H1 (cell line): Measurements from ENCODE around the gene ZNF202. TPM values are rescaled to one million over a fixed set of nuclear protein-coding genes. Genes with fewer than 3 reads are reported as not detected.

Experiments
- CTCF ChIA-PET: fragments of 300-600 bp; sonication (Branson Sonifier 250); formaldehyde crosslinking; loops from one replicate; lab custom pipeline; 2021; ENCODE audit not compliant: partially characterized antibody; lab: Charles Lee
- POLR2A ChIA-PET: fragments of 300-600 bp; sonication (Branson Sonifier 250); formaldehyde crosslinking; loops from one replicate; lab custom pipeline; 2021; ENCODE audit warnings: inconsistent platforms; ENCODE audit not compliant: partially characterized antibody; lab: Charles Lee
- DNase-seq, 2 experiments: peaks; one replicate each; pipeline versions ENCODE4 v3.0.0 to v3.0.0-alpha.2; 2010 to 2022; ENCODE audit warnings: low spot score in 2 of 2, low read depth in 1 of 2, mixed read lengths in 1 of 2
- FAIRE-seq: peaks from 2 replicates; lab custom pipeline; 2011; peaks lifted over from hg19 to GRCh38; lab: Jason Lieb, UNC
- H2AFZ ChIP-seq: 2 replicates; pipeline ENCODE4 v1.8.1; 2012; ENCODE audit warnings: low read length, inconsistent platforms
- H2AK5ac ChIP-seq: 2 replicates; pipeline ENCODE4 v1.6.1; 2013; ENCODE audit warnings: low read depth, low read length
- H2BK120ac ChIP-seq: replicated peaks from 2 replicates; pipeline ENCODE3; 2013; ENCODE audit warnings: low read depth, low read length, inconsistent platforms
- H2BK12ac ChIP-seq: 2 replicates; pipeline ENCODE4 v1.6.1; 2013; ENCODE audit warnings: low read depth, low read length
- H2BK15ac ChIP-seq: 2 replicates; pipeline ENCODE4 v1.6.1; 2013; ENCODE audit warnings: low read length
- H2BK20ac ChIP-seq: 2 replicates; pipeline ENCODE4 v1.6.1; 2013; ENCODE audit warnings: low read length
- H2BK5ac ChIP-seq: 2 replicates; pipeline ENCODE4 v1.6.1; 2013; ENCODE audit warnings: low read depth, low read length
- H3K14ac ChIP-seq: 2 replicates; pipeline ENCODE4 v1.6.1; 2013; ENCODE audit warnings: inconsistent platforms; ENCODE audit not compliant: insufficient read length
- H3K18ac ChIP-seq: 2 replicates; pipeline ENCODE4 v1.6.1; 2013; ENCODE audit warnings: low read length; ENCODE audit errors: extremely low read depth
- H3K23ac ChIP-seq: 2 replicates; pipeline ENCODE4 v1.6.1; 2013; ENCODE audit warnings: inconsistent platforms; ENCODE audit not compliant: insufficient read length
- H3K23me2 ChIP-seq: 2 replicates; pipeline ENCODE4 v1.6.1; 2013; ENCODE audit warnings: low read depth, low read length
- H3K27ac ChIP-seq: 2 replicates; pipeline ENCODE4 v1.6.1; 2011; ENCODE audit warnings: low read depth, low read length, inconsistent platforms
- H3K27me3 ChIP-seq, 4 experiments: replicated peaks in 1 of 4; 1 replicate in 1 of 4; 2 replicates in 3 of 4; pipeline versions ENCODE4 v1.6.1 to v1.8.1; 2011 to 2013; ENCODE audit warnings: low read length in 3 of 4, mild to moderate bottlenecking in 3 of 4, inconsistent platforms in 2 of 4, mixed read lengths in 2 of 4, moderate library complexity in 1 of 4; ENCODE audit not compliant: control insufficient read depth in 3 of 4, insufficient read depth in 3 of 4; ENCODE audit errors: extremely low read depth in 1 of 4
- H3K36me3 ChIP-seq, 4 experiments: 2 replicates each; pipeline versions ENCODE4 v1.6.1 to v1.8.1; 2011 to 2013; ENCODE audit warnings: mild to moderate bottlenecking in 4 of 4, low read length in 3 of 4, moderate library complexity in 2 of 4, control low read depth in 1 of 4, inconsistent platforms in 1 of 4; ENCODE audit not compliant: insufficient read depth in 4 of 4, control insufficient read depth in 2 of 4
- H3K4ac ChIP-seq: replicated peaks from 2 replicates; pipeline ENCODE3; 2013; ENCODE audit warnings: low read length, low read depth, mixed read lengths, inconsistent platforms; ENCODE audit not compliant: insufficient read length
- H3K4me1 ChIP-seq, 4 experiments: replicated peaks in 1 of 4; 1 replicate in 1 of 4; 2 replicates in 3 of 4; pipeline versions ENCODE4 v1.6.1 to v1.8.1; 2011 to 2013; ENCODE audit warnings: low read length in 3 of 4, inconsistent platforms in 2 of 4, mixed read lengths in 1 of 4; ENCODE audit not compliant: insufficient read depth in 4 of 4, control insufficient read depth in 3 of 4
- H3K4me2 ChIP-seq, 2 experiments: 2 replicates each; pipeline versions ENCODE4 v1.6.1 to v1.8.1; 2011 to 2013; ENCODE audit warnings: low read depth in 2 of 2, low read length in 2 of 2, control low read depth in 1 of 2, inconsistent platforms in 1 of 2, mild to moderate bottlenecking in 1 of 2; ENCODE audit not compliant: insufficient read depth in 1 of 2
- H3K4me3 ChIP-seq, 4 experiments: fragments of 200-600, 300-600 bp in 1 of 4; sonication (generic), shearing (Covaris generic), sonication (Bioruptor Twin) in 1 of 4; 2 replicates each; pipeline versions ENCODE4 v1.5.1 to v1.8.1; 2011 to 2016; ENCODE audit warnings: low read length in 4 of 4, low read depth in 3 of 4, control low read depth in 2 of 4, inconsistent platforms in 2 of 4, mild to moderate bottlenecking in 2 of 4, mixed read lengths in 1 of 4, moderate library complexity in 1 of 4; ENCODE audit not compliant: insufficient read depth in 2 of 4; ENCODE audit errors: extremely low read depth in 1 of 4
- H3K56ac ChIP-seq: replicated peaks from 2 replicates; pipeline ENCODE3; 2013; ENCODE audit warnings: low read depth, mild to moderate bottlenecking, mixed read lengths, low read length, inconsistent platforms; ENCODE audit not compliant: insufficient read length
- H3K79me1 ChIP-seq: 2 replicates; pipeline ENCODE4 v1.6.1; 2013; ENCODE audit warnings: low read depth, low read length, control low read depth
- H3K79me2 ChIP-seq, 2 experiments: 2 replicates each; pipeline versions ENCODE4 v1.6.1 to v1.8.1; 2012 to 2013; ENCODE audit warnings: low read length in 2 of 2, mild to moderate bottlenecking in 2 of 2, inconsistent platforms in 1 of 2; ENCODE audit not compliant: insufficient read depth in 2 of 2, control insufficient read depth in 1 of 2
- H3K9ac ChIP-seq, 4 experiments: replicated peaks in 1 of 4; 1 replicate in 1 of 4; 2 replicates in 3 of 4; pipeline versions ENCODE4 v1.6.1 to v1.8.1; 2011 to 2013; ENCODE audit warnings: low read depth in 3 of 4, low read length in 3 of 4, control low read depth in 2 of 4, mild to moderate bottlenecking in 2 of 4, moderate library complexity in 2 of 4, inconsistent platforms in 1 of 4; ENCODE audit errors: extremely low read depth in 1 of 4
- H3K9me3 ChIP-seq, 2 experiments: 2 replicates each; pipeline versions ENCODE4 v1.6.1 to v1.8.1; 2012 to 2013; ENCODE audit warnings: mild to moderate bottlenecking in 2 of 2, moderate library complexity in 2 of 2, control low read depth in 1 of 2, inconsistent platforms in 1 of 2, low read depth in 1 of 2, low read length in 1 of 2, mixed read lengths in 1 of 2; ENCODE audit not compliant: insufficient read depth in 2 of 2
- H4K20me1 ChIP-seq, 2 experiments: replicated peaks in 1 of 2; 2 replicates each; pipeline versions ENCODE3 to v1.8.1; 2011 to 2013; ENCODE audit warnings: inconsistent platforms in 2 of 2, low read length in 2 of 2, mild to moderate bottlenecking in 1 of 2; ENCODE audit not compliant: insufficient read depth in 2 of 2, control insufficient read depth in 1 of 2
- H4K5ac ChIP-seq: 2 replicates; pipeline ENCODE4 v1.6.1; 2013; ENCODE audit warnings: low read length, low read depth, mixed read lengths, inconsistent platforms; ENCODE audit not compliant: insufficient read length
- H4K8ac ChIP-seq: 2 replicates; pipeline ENCODE4 v1.8.0; 2013; ENCODE audit warnings: mild to moderate bottlenecking, moderate library complexity, low read length, inconsistent platforms; ENCODE audit not compliant: insufficient read depth; ENCODE audit errors: extremely low read depth
- H4K91ac ChIP-seq: replicated peaks from 2 replicates; pipeline ENCODE3; 2013; ENCODE audit warnings: low read length, mixed read lengths, inconsistent platforms; ENCODE audit not compliant: insufficient read length
- CREB1 ChIP-seq: IDR thresholded peaks from 2 replicates; pipeline ENCODE4 v1.6.1; 2012; ENCODE audit warnings: inconsistent platforms
- GTF2F1 ChIP-seq: IDR thresholded peaks from 2 replicates; pipeline ENCODE4 v1.6.1; 2012; ENCODE audit warnings: low read depth, low read length, improper control_type of control experiment, borderline replicate concordance
- POLR2A ChIP-seq, 2 experiments: IDR thresholded peaks; 1 replicate in 1 of 2; 2 replicates in 1 of 2; pipeline ENCODE4 v1.6.1; 2011; ENCODE audit warnings: low read depth in 2 of 2, low read length in 2 of 2, mild to moderate bottlenecking in 2 of 2; ENCODE audit errors: control extremely low read depth in 1 of 2
- SAP30 ChIP-seq: fragments of 300-600 bp; sonication (generic); IDR thresholded peaks from 2 replicates; pipeline ENCODE4 v1.7.1; 2012; ENCODE audit warnings: low read length, moderate library complexity, mild to moderate bottlenecking, inconsistent platforms; ENCODE audit not compliant: insufficient read depth, insufficient replicate concordance
- SP2 ChIP-seq: IDR thresholded peaks from 2 replicates; pipeline ENCODE4 v1.6.1; 2012; ENCODE audit warnings: mild to moderate bottlenecking, low read length, inconsistent platforms
- SP4 ChIP-seq: IDR thresholded peaks from 2 replicates; pipeline ENCODE4 v1.6.1; 2012; ENCODE audit warnings: low read length, inconsistent platforms
- ZNF274 ChIP-seq: IDR thresholded peaks from 2 replicates; pipeline ENCODE4 v1.7.0; 2012; ENCODE audit warnings: low read length, borderline replicate concordance; ENCODE audit errors: extremely low read depth
- WGBS, 2 experiments: shearing (Covaris generic) in 1 of 2; methylation state at CpG; one replicate each; pipeline versions ENCODE4 v1.1.6 to v1.1.7; 2013 to 2015; ENCODE audit warnings: low lambda C conversion rate in 2 of 2, mixed read lengths in 2 of 2, inconsistent platforms in 1 of 2, low coverage in 1 of 2, missing lambda C conversion rate in 1 of 2; ENCODE audit not compliant: insufficient replicate concordance in 2 of 2, insufficient coverage in 1 of 2, insufficient read length in 1 of 2; ENCODE audit errors: extremely low coverage in 1 of 2, missing lambda C conversion rate in 1 of 2; 5-methylcytosine and 5-hydroxymethylcytosine counted together
- long read RNA-seq, 2 experiments: library from RNA in 1 of 2; library from capped mRNA in 1 of 2; stranded (forward); transcript quantifications; one replicate each; pipeline ENCODE4 v2.0.0, GENCODE V29; 2021; ENCODE audit warnings: inconsistent platforms in 1 of 2
- polyA minus RNA-seq, 3 experiments: library from RNA; depleted of rRNA, polyadenylated mRNA; stranded (reverse); fragments of >200 nt; gene quantifications; 1 replicate in 2 of 3; 2 replicates in 1 of 3; pipeline ENCODE4 v1.2.3, GENCODE V29; 2011
- polyA plus RNA-seq, 7 experiments: library from polyadenylated mRNA; depleted of rRNA in 3 of 7; stranded (reverse) in 5 of 7; unstranded in 2 of 7; fragments of >200 nt in 5 of 7; fragments of 200-250 nt in 2 of 7; gene quantifications; 1 replicate in 5 of 7; 2 replicates in 1 of 7; 4 replicates in 1 of 7; pipeline versions ENCODE4 v1.2.1 to v1.2.3, GENCODE V29; 2011 to 2013; ENCODE audit warnings: missing spikeins in 2 of 7, mixed read lengths in 2 of 7
- total RNA-seq: library from RNA; stranded (reverse); fragmentation: NEBNext Ultra II Directional; extraction: Animal tissue kit (Norgen Biotek cat#: 25700); gene quantifications from 2 replicates; pipeline ENCODE4 v1.2.1, GENCODE V29; 2021

ZNF202 gene
- total RNA-seq = 33.0 and 33.9 TPM in 2 replicates
- 13.2 and 14.1 TPM in 2 replicates for polyA plus RNA-seq (2011; rRNA removed)
- polyA plus RNA-seq (2011; cell fraction: cytosol; rRNA removed) = 18.8 TPM
- 30.6 TPM for polyA plus RNA-seq (2011; cell fraction: nucleus; rRNA removed)
- polyA plus RNA-seq (2012, experiment 1 of 2) = 22.1 to 27.4 TPM (median 26.9 TPM) in 4 replicates
- polyA plus RNA-seq (2012, experiment 2 of 2) = 5.6 TPM
- 19.2 TPM for polyA plus RNA-seq (2013, experiment 1 of 2)
- 17.2 TPM for polyA plus RNA-seq (2013, experiment 2 of 2)
- 25.4 and 30.3 TPM in 2 replicates for polyA minus RNA-seq (2011; rRNA and poly(A)+ RNA removed)
- 16.3 TPM for polyA minus RNA-seq (2011; cell fraction: cytosol; rRNA and poly(A)+ RNA removed)
- 56.3 TPM for polyA minus RNA-seq (2011; cell fraction: nucleus; rRNA and poly(A)+ RNA removed)
- long read RNA-seq, experiment 1, partial matches to known transcripts = 20 of 23 reads
- long read RNA-seq, experiment 1, other reads (novel, unspliced or antisense) = 3 of 23 reads
- long read RNA-seq, experiment 2, partial matches to known transcripts = 2 of 8 reads
- long read RNA-seq, experiment 2, other reads (novel, unspliced or antisense) = 6 of 8 reads

- Histone ChIP-seq H2BK5ac (peak within 1 kb of the TSS; percentile 81; the same call in 1 of the 2 replicates), H3K4me3 (peak within 1 kb of the TSS; percentile 82 to 95 (median 89)), H3K27me3 (no peaks in the 10 kb centered on the region), H3K9me3 (peaks cover 15 to 19% of the 10 kb centered on the region in 2 experiments), H2AK5ac (no peak within 1 kb of the TSS), H3K9ac (peak within 1 kb of the TSS; percentile 63 to 80 (median 76)), H2AFZ (no peak within 1 kb of the TSS), H3K36me3 (peaks cover 10 to 37% (median 31%) of the 10 kb centered on the region in 4 experiments), H3K4ac (peak within 1 kb of the TSS; percentile 2), H3K27ac (peak within 1 kb of the TSS; percentile 56), H3K79me1 (peaks cover 4% of the 10 kb centered on the region; the same call in 1 of the 2 replicates), H3K14ac (no peak within 1 kb of the TSS), H4K8ac (no peak within 1 kb of the TSS; the same call in 1 of the 2 replicates), H2BK15ac (no peak within 1 kb of the TSS), H4K20me1 (peaks cover 0 to 1% of the 10 kb centered on the region in 2 experiments), H3K79me2 (peaks cover 30 to 49% of the 10 kb centered on the region in 2 experiments), H2BK120ac (peak within 1 kb of the TSS; percentile 40), H3K4me2 (peak within 1 kb of the TSS; percentile 76 to 84), H3K23me2 (peaks cover 11% of the 10 kb centered on the region), H4K91ac (peak within 1 kb of the TSS; percentile 57), H3K56ac (peak within 1 kb of the TSS; percentile 71), H2BK20ac (no peak within 1 kb of the TSS), H2BK12ac (no peak within 1 kb of the TSS), H3K23ac (no peak within 1 kb of the TSS), H3K18ac (peak within 1 kb of the TSS; percentile 63), H4K5ac (peak within 1 kb of the TSS; percentile 64), H3K4me1 (peaks cover 2 to 28% (median 14%) of the 10 kb centered on the region in 4 experiments; a peak in 6 of 7 replicates)
- FAIRE-seq = peak; percentile 73
- peak; percentile 49 to 90 for DNase-seq
- POLR2A ChIA-PET = interaction anchor here (0.8 to 2.6 kb wide), 7 partner anchors 9 to 37 kb away, joined by 3 to 12 read pairs (median 3); no protein-coding TSS in a partner anchor
- WGBS, 2 experiments = 1% methylated on average over 42 of the region's 67 CpGs; no CpG with 5 or more reads in 1 of the 2 experiments
- CTCF ChIA-PET = interaction anchor here (0.7 to 1.0 kb wide), 2 partner anchors 79 to 157 kb away, joined by 3 to 4 read pairs; no protein-coding TSS in a partner anchor
- TF ChIP-seq SAP30 = peak; percentile 76
- no peak for TF ChIP-seq ZNF274
- TF ChIP-seq SP4 = no peak
- no peak for TF ChIP-seq GTF2F1
- TF ChIP-seq CREB1 = no peak
- peak; percentile 82 to 85 for TF ChIP-seq POLR2A (IDR thresholded peaks at IDR 0.05; ENCODE audit: control extremely low read depth in 1 of 2, low read depth in 2 of 2, low read length in 2 of 2)
- peak; percentile 87 for TF ChIP-seq SP2
These were observed at the start of gene ZNF202 for GRCh38 chr11:123741159-123742030. ZNF202 (minus strand) TSS chr11:123741660; CDS start chr11:123730888, 10,772 bp downstream.
